Ammon's horn (tissue), 1 donor: Measurements from ENCODE around the gene P2RY2.
"Not testable (repeated sequence)": the region's sequence is repeated elsewhere in the genome, so short reads cannot be mapped to it uniquely, and the experiment has no call there.

Experiments used
- DNase-seq: peaks from one replicate; pipeline ENCODE4 v3.0.0-alpha.2; 2016; ENCODE audit warnings: low spot score

The P2RY2 gene

DNA sequence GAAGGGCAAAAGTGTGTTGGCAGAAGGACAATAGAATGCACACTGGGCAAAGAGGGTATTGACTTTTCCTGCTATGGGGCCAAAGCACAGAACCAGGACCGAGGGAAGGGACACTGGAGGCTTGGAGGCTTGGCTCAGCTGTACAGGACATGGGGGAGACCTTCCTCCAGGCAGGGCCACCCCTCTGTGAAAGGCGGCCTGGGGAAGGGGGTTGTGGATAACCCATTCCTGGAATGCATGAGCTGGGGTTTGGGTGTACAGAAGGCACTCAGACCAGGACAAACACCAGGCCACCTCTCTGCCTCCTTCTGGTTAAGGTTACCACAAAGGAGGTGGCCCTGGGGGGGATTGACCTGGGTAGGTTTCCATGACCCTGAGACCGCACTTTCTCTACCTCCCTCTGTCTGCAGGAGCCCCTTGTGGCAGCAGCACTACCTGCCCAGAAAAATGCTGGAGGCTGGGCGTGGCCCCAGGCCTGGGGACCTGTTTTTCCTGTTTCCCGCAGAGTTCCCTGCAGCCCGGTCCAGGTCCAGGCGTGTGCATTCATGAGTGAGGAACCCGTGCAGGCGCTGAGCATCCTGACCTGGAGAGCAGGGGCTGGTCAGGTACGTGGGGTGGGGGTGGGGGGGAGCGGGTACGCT lies 9.6 kb downstream of the P2RY2 start:
- no peak for DNase-seq

DNA sequence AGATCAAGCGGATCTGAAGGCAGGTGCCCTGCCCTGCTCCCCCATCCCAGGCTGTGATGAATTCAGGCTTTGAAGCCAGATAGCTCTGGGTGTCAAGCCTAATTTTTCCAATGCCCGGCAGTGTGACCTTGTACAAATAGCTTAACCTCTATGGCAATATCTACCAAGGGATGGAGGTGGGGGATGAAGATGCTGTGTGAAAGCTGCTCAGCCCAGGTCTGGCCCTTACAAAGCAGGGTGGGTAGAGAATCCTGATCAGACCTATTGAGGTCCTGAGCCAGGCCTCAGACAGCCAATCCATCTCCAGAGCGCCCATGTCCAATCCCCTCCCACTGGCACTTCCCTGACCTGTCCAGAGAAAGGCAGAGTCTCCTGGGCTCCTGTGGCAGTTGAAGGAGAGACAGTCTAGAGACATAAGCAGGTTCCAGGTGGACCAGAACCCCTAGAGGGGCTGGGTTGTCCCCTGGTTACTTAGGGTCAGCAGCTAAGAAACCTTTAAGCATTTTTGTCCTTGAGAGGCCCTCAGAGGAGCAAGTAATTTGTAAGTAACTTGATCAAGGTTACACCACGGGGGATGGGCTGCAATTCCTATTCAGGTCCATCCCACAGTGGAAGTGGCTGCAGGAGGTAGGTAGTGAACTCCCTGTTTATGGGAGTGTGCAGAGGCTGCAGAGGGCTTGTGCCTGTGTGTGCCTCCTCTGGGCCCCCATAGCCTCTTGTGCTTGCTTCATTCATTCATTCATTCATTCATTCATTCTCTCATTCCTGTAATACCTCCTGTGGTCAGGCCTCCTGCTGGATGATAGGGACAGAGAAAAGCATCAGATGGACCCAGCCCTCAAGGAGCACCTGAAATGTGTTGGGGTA lies 10.4 kb downstream of the P2RY2 start:
- no peak for DNase-seq

GRCh38 chr11:73229321-73229895 lies 11.3 kb downstream of the P2RY2 start:
- no peak for DNase-seq

- DNase-seq: no peak
Measured at GRCh38 chr11:73229896-73230875, 12.1 kb downstream of the P2RY2 start.

- DNase-seq: no peak
Measured at GRCh38 chr11:73230931-73231330, 12.8 kb downstream of the P2RY2 start.

- not testable (repeated sequence) for DNase-seq
Measured at GRCh38 chr11:73232487-73232886, 14.4 kb downstream of the P2RY2 start.

GRCh38 chr11:73233211-73233610 lies 15.1 kb downstream of the P2RY2 start:
- no peak for DNase-seq

GRCh38 chr11:73233692-73234470 lies 15.8 kb downstream of the P2RY2 start:
- no peak for DNase-seq

DNA sequence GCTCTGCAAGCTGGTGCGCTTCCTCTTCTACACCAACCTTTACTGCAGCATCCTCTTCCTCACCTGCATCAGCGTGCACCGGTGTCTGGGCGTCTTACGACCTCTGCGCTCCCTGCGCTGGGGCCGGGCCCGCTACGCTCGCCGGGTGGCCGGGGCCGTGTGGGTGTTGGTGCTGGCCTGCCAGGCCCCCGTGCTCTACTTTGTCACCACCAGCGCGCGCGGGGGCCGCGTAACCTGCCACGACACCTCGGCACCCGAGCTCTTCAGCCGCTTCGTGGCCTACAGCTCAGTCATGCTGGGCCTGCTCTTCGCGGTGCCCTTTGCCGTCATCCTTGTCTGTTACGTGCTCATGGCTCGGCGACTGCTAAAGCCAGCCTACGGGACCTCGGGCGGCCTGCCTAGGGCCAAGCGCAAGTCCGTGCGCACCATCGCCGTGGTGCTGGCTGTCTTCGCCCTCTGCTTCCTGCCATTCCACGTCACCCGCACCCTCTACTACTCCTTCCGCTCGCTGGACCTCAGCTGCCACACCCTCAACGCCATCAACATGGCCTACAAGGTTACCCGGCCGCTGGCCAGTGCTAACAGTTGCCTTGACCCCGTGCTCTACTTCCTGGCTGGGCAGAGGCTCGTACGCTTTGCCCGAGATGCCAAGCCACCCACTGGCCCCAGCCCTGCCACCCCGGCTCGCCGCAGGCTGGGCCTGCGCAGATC lies 16.5 kb downstream of the P2RY2 start:
- DNase-seq: no peak

GRCh38 chr11:73235236-73235786 lies 17.2 kb downstream of the P2RY2 start:
- DNase-seq: no peak

GRCh38 chr11:73236205-73236765 lies 18.2 kb downstream of the P2RY2 start:
- DNase-seq: no peak

- DNase-seq: peak; percentile 44
Measured at GRCh38 chr11:73236854-73237253, 18.8 kb downstream of the P2RY2 start.

- DNase-seq: no peak
Measured at GRCh38 chr11:73237471-73238290, 19.6 kb downstream of the P2RY2 start.

DNA sequence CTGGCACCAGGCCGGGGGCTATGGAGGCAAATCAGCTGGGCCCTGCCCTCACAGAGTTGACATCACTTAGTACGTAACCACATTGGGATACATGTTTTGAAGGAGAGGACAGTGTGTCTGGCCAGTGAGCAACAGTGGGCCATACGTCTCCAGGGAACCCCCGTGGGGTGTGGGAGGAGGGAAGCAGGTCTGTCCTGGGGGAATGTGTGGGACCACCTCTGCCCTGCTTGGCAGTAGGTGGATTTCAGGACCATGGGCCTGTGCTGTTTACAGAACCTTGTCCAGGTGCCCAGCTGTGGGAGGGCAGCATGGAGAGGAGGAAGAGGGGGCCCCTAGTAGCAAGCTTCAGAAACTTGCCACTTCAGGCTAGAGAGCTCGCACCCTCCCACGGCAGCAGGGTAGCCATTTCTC lies 21.0 kb downstream of the P2RY2 start:
- no peak for DNase-seq

DNA sequence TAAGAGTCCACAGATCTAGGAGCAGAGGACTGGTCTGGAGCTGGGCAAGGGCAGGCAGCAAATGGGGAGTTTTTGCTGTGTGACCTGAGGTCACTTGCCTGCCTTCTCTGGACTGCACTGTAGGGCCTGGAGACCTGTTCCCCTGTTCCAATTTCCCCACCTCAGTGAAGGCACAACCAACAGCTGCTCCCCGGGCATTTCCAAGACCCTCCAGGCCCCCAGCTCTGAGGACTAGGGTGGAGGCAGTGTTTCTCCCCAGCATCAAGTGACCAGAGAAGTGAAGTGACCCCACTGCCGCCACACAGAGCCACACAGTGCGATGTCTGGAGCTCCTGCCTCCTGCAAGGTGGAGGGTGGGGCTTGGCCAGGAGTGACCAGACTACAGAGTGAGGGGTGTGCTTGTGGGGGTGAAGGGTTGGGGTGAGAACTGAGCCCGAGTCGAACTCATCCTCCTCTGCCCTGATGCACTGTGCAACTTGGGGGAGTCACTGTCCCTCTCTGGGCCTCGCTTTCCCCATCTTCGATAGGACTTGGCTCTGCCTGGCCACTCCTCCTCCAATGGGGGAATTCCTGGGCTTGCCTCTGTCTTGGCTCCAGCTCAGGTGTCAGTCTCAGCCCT lies 21.6 kb downstream of the P2RY2 start:
- DNase-seq: no peak

DNA sequence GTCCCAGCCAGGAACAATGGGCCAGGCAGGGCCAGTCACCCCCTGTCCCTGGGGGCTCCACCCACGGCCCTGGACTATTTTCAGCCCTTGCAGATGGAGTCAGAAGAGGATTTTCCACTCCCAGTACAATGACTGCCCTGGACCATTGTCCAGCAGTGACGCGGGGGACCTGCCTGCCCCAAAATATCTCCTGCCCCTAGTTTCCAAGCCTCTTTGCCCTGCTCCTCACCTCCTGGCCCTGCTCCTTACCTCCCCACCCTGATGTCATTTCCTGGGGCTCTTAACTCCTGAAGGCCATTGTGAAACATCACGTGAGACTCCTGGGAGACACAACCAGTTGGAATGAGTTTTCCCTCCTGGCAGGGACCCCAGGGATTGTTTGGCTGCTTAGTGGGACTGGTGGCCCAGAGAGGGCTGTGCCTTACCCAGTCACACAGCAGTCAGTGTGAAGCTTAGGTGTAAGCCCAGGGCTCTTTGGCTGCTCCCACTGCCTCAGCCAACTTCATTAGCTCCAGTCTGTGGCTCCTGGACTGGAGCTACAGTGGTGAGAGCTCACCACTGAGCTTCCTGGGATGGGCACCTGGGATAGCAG lies 22.2 kb downstream of the P2RY2 start:
- no peak for DNase-seq

DNA sequence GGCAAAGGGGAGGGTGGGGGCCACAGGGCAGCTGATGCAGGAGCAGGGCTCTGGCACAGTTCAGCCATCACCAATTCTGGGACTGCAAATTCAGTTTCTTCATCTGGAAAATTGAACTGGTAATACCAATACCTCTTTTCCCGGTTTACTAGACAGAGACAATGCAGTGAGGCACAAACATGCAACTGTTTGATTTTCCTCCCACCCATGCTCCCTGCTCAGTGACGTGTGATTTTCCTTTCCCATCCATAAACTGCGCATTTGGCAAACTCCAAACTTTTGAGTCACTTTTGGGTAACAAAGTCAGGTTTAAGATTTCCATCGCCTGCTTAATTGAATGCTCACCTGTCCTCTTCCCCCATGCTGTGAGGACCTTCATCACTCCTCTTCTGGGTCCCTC lies 23.2 kb downstream of the P2RY2 start:
- no peak for DNase-seq
